Calu3 (cell line): ENCODE data around the gene SRRM5. TPM values are rescaled to one million over a fixed set of nuclear protein-coding genes. Genes with fewer than 3 reads are reported as not detected.
"Not testable (repeated sequence)": the region's sequence is repeated elsewhere in the genome, so short reads cannot be mapped to it uniquely, and the experiment has no call there.

Experiments used
- BruUV-seq: library from RNA; stranded (reverse); fragments of 400-500 nt; replicated peaks from 2 replicates; lab custom pipeline; 2021; lab: Mats Ljungman, UMichigan
- CTCF ChIA-PET: fragments of 300-600 bp; sonication (Branson Sonifier 250); formaldehyde crosslinking; loops from one replicate; lab custom pipeline; 2022; ENCODE audit warnings: antibody characterized with exemption; lab: Charles Lee
- DNase-seq: peaks from one replicate; pipeline ENCODE4 v3.0.0; 2022
- H3K27ac Mint-ChIP-seq: one replicate; pipeline ENCODE4 v1.8.0; 2022; ENCODE audit warnings: mixed read lengths; ENCODE audit not compliant: unreplicated experiment
- H3K27me3 Mint-ChIP-seq: one replicate; pipeline ENCODE4 v1.8.0; 2022; ENCODE audit warnings: mixed read lengths; ENCODE audit not compliant: unreplicated experiment
- H3K36me3 Mint-ChIP-seq: one replicate; pipeline ENCODE4 v1.8.0; 2022; ENCODE audit warnings: mild to moderate bottlenecking, moderate library complexity, mixed read lengths; ENCODE audit not compliant: insufficient read depth, unreplicated experiment
- H3K4me1 Mint-ChIP-seq: one replicate; pipeline ENCODE4 v1.8.0; 2022; ENCODE audit warnings: mild to moderate bottlenecking, low read depth, mixed read lengths; ENCODE audit not compliant: unreplicated experiment
- H3K4me3 Mint-ChIP-seq: one replicate; pipeline ENCODE4 v1.8.0; 2022; ENCODE audit warnings: mild to moderate bottlenecking, low read depth, moderate library complexity, mixed read lengths; ENCODE audit not compliant: unreplicated experiment
- H3K9me3 Mint-ChIP-seq: one replicate; pipeline ENCODE4 v1.8.0; 2022; ENCODE audit warnings: low read depth, mixed read lengths; ENCODE audit not compliant: unreplicated experiment
- intact Hi-C: fragments of 100-400 bp; cut with micrococcal nuclease; formaldehyde crosslinking; loops from one replicate; pipeline ENCODE4 v1.10.0; 2022; ENCODE audit not compliant: unreplicated experiment
- total RNA-seq: library from RNA; stranded (reverse); gene quantifications from 2 replicates; pipeline ENCODE4 v1.2.3, GENCODE V29; 2022
- TF ChIP-seq, protein P1 (sequence below): fragments of 200-600 bp; IDR thresholded peaks from one replicate; pipeline ENCODE4 v1.8.0; 2022; ENCODE audit warnings: antibody characterized with exemption; ENCODE audit not compliant: unreplicated experiment

Gene SRRM5
- total RNA-seq, 1 experiment from 2014 or later = 1.9 TPM

DNA sequence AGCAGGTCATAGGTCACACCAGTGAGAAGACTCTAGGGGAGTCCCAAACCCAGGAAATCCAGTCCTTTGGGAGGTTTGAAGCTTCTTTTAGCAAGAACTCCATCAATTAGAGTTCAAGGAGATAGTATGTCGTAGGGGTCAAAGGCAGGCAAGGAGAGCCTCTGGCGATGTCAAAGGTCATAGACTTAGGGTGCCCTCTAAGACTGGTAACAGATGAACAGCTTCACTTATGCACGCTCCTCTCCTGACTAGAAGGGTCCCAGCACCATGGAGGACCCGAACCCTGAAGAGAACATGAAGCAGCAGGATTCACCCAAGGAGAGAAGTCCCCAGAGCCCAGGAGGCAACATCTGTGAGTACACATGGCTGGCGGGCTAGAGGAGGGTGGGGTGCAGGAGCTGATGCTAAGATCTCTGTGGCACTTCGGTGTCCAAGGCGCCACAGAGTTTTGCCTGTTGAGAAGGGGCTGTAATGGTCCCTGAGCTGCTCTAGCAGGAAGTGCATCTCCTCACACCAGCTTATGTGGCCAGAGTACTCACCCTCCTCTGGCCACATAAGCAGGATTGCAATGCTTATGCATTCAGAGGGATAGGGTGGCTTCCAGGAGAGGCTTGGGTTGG, 14.9 kb upstream of the SRRM5 start:
- CTCF ChIA-PET = interaction anchor here (0.5 to 1.5 kb wide), 5 partner anchors 65 to 1020 kb away, joined by 3 to 8 read pairs (median 3); no protein-coding TSS in a partner anchor
- intact Hi-C loops = no loop called here
- Mint-ChIP-seq H3K27ac (peak overlapping the region; percentile 98), H3K36me3 (peaks cover 58% of the 10 kb centered on the region), H3K9me3 (no peaks in the 10 kb centered on the region), H3K4me3 (peak overlapping the region; percentile 99), H3K4me1 (peaks cover 31% of the 10 kb centered on the region), H3K27me3 (no peaks in the 10 kb centered on the region)
- DNase-seq = no peak
- TF ChIP-seq, protein P1, sequence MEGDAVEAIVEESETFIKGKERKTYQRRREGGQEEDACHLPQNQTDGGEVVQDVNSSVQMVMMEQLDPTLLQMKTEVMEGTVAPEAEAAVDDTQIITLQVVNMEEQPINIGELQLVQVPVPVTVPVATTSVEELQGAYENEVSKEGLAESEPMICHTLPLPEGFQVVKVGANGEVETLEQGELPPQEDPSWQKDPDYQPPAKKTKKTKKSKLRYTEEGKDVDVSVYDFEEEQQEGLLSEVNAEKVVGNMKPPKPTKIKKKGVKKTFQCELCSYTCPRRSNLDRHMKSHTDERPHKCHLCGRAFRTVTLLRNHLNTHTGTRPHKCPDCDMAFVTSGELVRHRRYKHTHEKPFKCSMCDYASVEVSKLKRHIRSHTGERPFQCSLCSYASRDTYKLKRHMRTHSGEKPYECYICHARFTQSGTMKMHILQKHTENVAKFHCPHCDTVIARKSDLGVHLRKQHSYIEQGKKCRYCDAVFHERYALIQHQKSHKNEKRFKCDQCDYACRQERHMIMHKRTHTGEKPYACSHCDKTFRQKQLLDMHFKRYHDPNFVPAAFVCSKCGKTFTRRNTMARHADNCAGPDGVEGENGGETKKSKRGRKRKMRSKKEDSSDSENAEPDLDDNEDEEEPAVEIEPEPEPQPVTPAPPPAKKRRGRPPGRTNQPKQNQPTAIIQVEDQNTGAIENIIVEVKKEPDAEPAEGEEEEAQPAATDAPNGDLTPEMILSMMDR = no peak
- no TSS peak for BruUV-seq

DNA sequence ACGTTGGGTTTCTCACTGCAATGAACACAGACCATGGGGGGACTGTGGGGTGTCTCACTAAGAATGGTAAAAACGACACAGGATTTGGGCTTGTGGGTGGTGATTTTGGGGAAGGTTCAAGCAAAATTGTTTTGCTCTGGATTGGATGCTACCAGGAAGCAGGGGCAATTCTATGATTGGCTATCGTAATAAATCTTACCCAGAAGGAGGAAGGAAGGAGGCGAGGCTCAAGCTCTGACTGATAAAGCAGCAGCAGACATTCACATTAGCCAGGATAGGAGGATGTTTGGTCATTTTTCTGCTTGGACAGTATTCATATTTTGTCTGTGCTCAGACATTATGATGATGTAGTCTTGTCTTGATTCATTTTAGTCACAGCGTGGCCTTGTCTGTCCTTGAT, 14.0 kb upstream of the SRRM5 start:
- intact Hi-C loops = no loop called here
- CTCF ChIA-PET = no interaction called here
- no peak for DNase-seq
- Mint-ChIP-seq H3K27me3 (no peaks in the 10 kb centered on the region), H3K9me3 (no peaks in the 10 kb centered on the region), H3K4me1 (peaks cover 31% of the 10 kb centered on the region), H3K27ac (no peak overlapping the region), H3K36me3 (peaks cover 60% of the 10 kb centered on the region), H3K4me3 (peak overlapping the region; percentile 99)
- no TSS peak for BruUV-seq
- TF ChIP-seq, protein P1 = no peak

- CTCF ChIA-PET = no interaction called here
- H3K9me3 Mint-ChIP-seq = no peaks in the 10 kb centered on the region
- BruUV-seq = no TSS peak
- H3K4me1 Mint-ChIP-seq = peaks cover 28% of the 10 kb centered on the region
- no peak overlapping the region for H3K4me3 Mint-ChIP-seq
- H3K27me3 Mint-ChIP-seq = no peaks in the 10 kb centered on the region
- H3K36me3 Mint-ChIP-seq = peaks cover 53% of the 10 kb centered on the region
- intact Hi-C loops = no loop called here
- H3K27ac Mint-ChIP-seq = no peak overlapping the region
- TF ChIP-seq, protein P1 = no peak
- DNase-seq = no peak
These were observed 13.2 kb upstream of the SRRM5 start for GRCh38 chr19:43598445-43599240.

DNA sequence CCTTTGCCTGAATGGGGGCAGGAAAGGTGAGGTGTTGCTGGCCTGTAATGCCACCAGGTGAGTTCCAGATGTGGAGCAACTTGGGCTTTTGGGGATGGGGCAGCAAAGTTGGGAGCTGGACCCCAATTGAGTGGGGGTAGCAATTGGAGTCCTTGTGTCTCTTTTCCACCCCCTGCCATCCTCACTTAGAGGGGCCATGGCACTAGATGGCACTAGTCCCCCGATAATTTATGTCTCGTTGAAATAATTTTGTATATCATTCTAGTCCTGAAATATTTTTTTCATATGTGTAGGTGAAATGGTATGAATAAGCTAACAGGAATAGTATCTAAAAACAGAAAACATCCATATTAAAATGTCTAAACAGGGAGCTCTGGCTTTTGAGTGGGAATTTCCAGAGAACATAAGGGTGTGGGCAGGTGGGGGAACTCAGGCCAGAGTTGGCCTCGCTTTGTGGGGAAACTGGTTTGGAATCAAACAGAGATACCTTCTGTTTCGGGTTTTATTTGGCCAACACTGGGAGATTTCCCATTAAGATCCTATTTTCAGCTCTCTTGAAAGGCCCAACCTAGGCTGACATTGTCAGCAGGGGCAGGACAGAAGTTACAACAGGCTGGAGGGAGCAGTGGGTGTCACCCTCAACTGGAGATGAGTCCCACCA, 12.1 kb upstream of the SRRM5 start:
- Mint-ChIP-seq H3K27me3 (no peaks in the 10 kb centered on the region), H3K9me3 (no peaks in the 10 kb centered on the region), H3K36me3 (peaks cover 45% of the 10 kb centered on the region), H3K4me1 (peaks cover 23% of the 10 kb centered on the region), H3K4me3 (no peak overlapping the region), H3K27ac (no peak overlapping the region)
- TF ChIP-seq, protein P1 = no peak
- intact Hi-C loops = no loop called here
- DNase-seq = no peak
- CTCF ChIA-PET = no interaction called here
- TSS peak; percentile 8 for BruUV-seq

DNA sequence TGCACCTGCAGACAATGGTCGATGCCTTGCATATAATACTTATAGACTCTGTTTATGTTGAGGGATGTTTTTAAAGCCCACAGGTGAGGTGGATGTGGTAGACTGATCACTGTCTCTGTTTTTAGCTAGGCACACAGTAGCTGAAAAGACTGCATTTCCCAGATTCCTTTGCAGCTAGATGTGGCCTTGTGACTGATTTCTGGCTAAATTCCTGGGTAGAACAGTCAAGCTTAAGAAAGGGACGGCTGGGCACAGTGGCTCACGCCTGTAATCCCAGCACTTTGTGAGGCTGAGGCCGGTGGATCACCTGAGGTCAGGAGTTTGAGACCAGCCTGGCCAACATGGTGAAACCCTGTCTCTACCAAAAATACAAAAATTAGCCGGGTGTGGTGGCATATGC, 11.6 kb upstream of the SRRM5 start:
- CTCF ChIA-PET, H3K27ac Mint-ChIP-seq, DNase-seq, intact Hi-C loops, H3K9me3 Mint-ChIP-seq, BruUV-seq, H3K27me3 Mint-ChIP-seq, H3K4me3 Mint-ChIP-seq: not testable (repeated sequence)
- Mint-ChIP-seq H3K36me3 (peaks cover 39% of the 10 kb centered on the region), H3K4me1 (peaks cover 23% of the 10 kb centered on the region)
